GM11168 (cell line): ENCODE data around the gene SDC4.

Experiments used
- in situ Hi-C: fragments of 300-500 bp; cut with MboI; formaldehyde crosslinking; loops from one replicate; pipeline ENCODE4 v1.12.0; 2022; ENCODE audit warnings: low sequenced_read_pairs; ENCODE audit not compliant: unreplicated experiment

The SDC4 gene

GRCh38 chr20:45279992-45280391 is 68.2 kb downstream of the SDC4 start:
- in situ Hi-C loops: loop anchor here (10.0 kb wide), 1 partner anchor 815 kb away; no protein-coding TSS in a partner anchor

GRCh38 chr20:45275338-45275737 is 72.9 kb downstream of the SDC4 start:
- in situ Hi-C loops: no loop called here
